ENCODE measurements around the gene POLR2L. TPM values are rescaled to one million over a fixed set of nuclear protein-coding genes. Genes with fewer than 3 reads are reported as not detected.

Gene POLR2L
- total RNA-seq, 1 donor from 2014 or later, result 78.7 TPM

- Mint-ChIP-seq H3K27ac (no peak overlapping the region), H3K4me3 (no peak overlapping the region), H3K9me3 (no peaks in the 10 kb centered on the region), H3K27me3 (ENCODE audit: low read depth) (peaks cover 4% of the 10 kb centered on the region), H3K36me3 (peaks cover 3% of the 10 kb centered on the region), H3K4me1 (peaks cover 11% of the 10 kb centered on the region)
- DNase-seq (ENCODE audit: low spot score in 2 of 2, unreplicated experiment in 2 of 2), result no peak
- no peak for TF ChIP-seq CTCF (IDR thresholded peaks at IDR 0.05; ENCODE audit: unreplicated experiment)
These were observed 49.5 kb downstream of the POLR2L start for GRCh38 chr11:792873-793272.

GRCh38 chr11:792535-792821 is 49.9 kb downstream of the POLR2L start:
- peaks cover 11% of the 10 kb centered on the region for H3K4me1 Mint-ChIP-seq
- no peak for TF ChIP-seq CTCF (IDR thresholded peaks at IDR 0.05; ENCODE audit: unreplicated experiment)
- H3K4me3 Mint-ChIP-seq, result no peak overlapping the region
- H3K27me3 Mint-ChIP-seq (ENCODE audit: low read depth), result peaks cover 4% of the 10 kb centered on the region
- H3K27ac Mint-ChIP-seq, result no peak overlapping the region
- no peaks in the 10 kb centered on the region for H3K9me3 Mint-ChIP-seq
- H3K36me3 Mint-ChIP-seq, result peaks cover 3% of the 10 kb centered on the region
- DNase-seq (ENCODE audit: low spot score in 2 of 2, unreplicated experiment in 2 of 2), result no peak

GRCh38 chr11:791658-792534 is 50.4 kb downstream of the POLR2L start:
- H3K9me3 Mint-ChIP-seq, result no peaks in the 10 kb centered on the region
- H3K27ac Mint-ChIP-seq, result no peak overlapping the region
- peaks cover 10% of the 10 kb centered on the region for H3K4me1 Mint-ChIP-seq
- TF ChIP-seq CTCF (IDR thresholded peaks at IDR 0.05; ENCODE audit: unreplicated experiment), result no peak
- H3K36me3 Mint-ChIP-seq, result peaks cover 3% of the 10 kb centered on the region
- H3K4me3 Mint-ChIP-seq, result no peak overlapping the region
- no peak for DNase-seq (ENCODE audit: low spot score in 2 of 2, unreplicated experiment in 2 of 2)
- peaks cover 4% of the 10 kb centered on the region for H3K27me3 Mint-ChIP-seq (ENCODE audit: low read depth)

- Mint-ChIP-seq H3K36me3 (peaks cover 3% of the 10 kb centered on the region), H3K27me3 (ENCODE audit: low read depth) (peaks cover 4% of the 10 kb centered on the region), H3K27ac (no peak overlapping the region), H3K9me3 (no peaks in the 10 kb centered on the region), H3K4me3 (no peak overlapping the region), H3K4me1 (peaks cover 1% of the 10 kb centered on the region)
- DNase-seq (ENCODE audit: low spot score in 2 of 2, unreplicated experiment in 2 of 2), result no peak
- no peak for TF ChIP-seq CTCF (IDR thresholded peaks at IDR 0.05; ENCODE audit: unreplicated experiment)
These were observed 51.4 kb downstream of the POLR2L start for GRCh38 chr11:790721-791564.

- Mint-ChIP-seq H3K27ac (no peak within 1 kb of the TSS), H3K27me3 (ENCODE audit: low read depth) (peaks cover 4% of the 10 kb centered on the region), H3K36me3 (peaks cover 3% of the 10 kb centered on the region), H3K4me1 (no peaks in the 10 kb centered on the region), H3K9me3 (no peaks in the 10 kb centered on the region), H3K4me3 (no peak within 1 kb of the TSS)
- DNase-seq (ENCODE audit: low spot score in 2 of 2, unreplicated experiment in 2 of 2), result no peak
- TF ChIP-seq CTCF (IDR thresholded peaks at IDR 0.05; ENCODE audit: unreplicated experiment), result no peak
These were observed 52.4 kb downstream of the POLR2L start, which contains the start of gene CEND1 for GRCh38 chr11:789943-790342. CEND1 (minus strand) TSS chr11:790090; CDS start chr11:788576, 1,514 bp downstream.

Other genes starting within 250 kb of the POLR2L start
- 20.8 to 24.5 TPM (median 21.9 TPM) in 3 replicates for gene IRF7, start 226.6 kb downstream of the POLR2L start, total RNA-seq
- gene CDHR5, start 217.6 kb downstream of the POLR2L start, total RNA-seq, result 0.27 to 0.58 TPM (median 0.34 TPM) in 3 replicates
- gene SCT, start 215.3 kb downstream of the POLR2L start, total RNA-seq, result 1.2 to 1.7 TPM (median 1.3 TPM) in 3 replicates
- 2.1 to 3.1 TPM (median 2.5 TPM) in 3 replicates for gene DRD4, start 205.3 kb downstream of the POLR2L start, total RNA-seq
- gene DEAF1, start 147.3 kb downstream of the POLR2L start, total RNA-seq, result 59.6 to 64.9 TPM (median 64.0 TPM) in 3 replicates
- gene TMEM80, start 146.7 kb downstream of the POLR2L start, total RNA-seq, result 25.7 to 30.7 TPM (median 28.7 TPM) in 3 replicates
- gene EPS8L2, start 136.3 kb downstream of the POLR2L start, total RNA-seq, result 105 to 112 TPM (median 111 TPM) in 3 replicates
- gene TALDO1, start 95.1 kb downstream of the POLR2L start, total RNA-seq, result 86.9 to 97.5 TPM (median 89.7 TPM) in 3 replicates
- 81.1 to 91.2 TPM (median 83.9 TPM) in 3 replicates for gene GATD1, start 65.0 kb downstream of the POLR2L start, total RNA-seq
- not detected in 3 replicates for gene CEND1, start 52.4 kb downstream of the POLR2L start, total RNA-seq
- gene SLC25A22, start 44.2 kb downstream of the POLR2L start, total RNA-seq, result 34.3 to 37.2 TPM (median 35.7 TPM) in 3 replicates
- gene PIDD1, start 37.3 kb downstream of the POLR2L start, total RNA-seq, result 40.1 to 43.7 TPM (median 43.1 TPM) in 3 replicates
- 1,651 to 1,738 TPM (median 1,657 TPM) in 3 replicates for gene RPLP2, start 32.6 kb downstream of the POLR2L start, total RNA-seq
- gene PNPLA2, start 23.6 kb downstream of the POLR2L start, total RNA-seq, result 41.3 to 50.9 TPM (median 50.0 TPM) in 3 replicates
- 9.9 to 10.6 TPM (median 10.0 TPM) in 3 replicates for gene CRACR2B, start 14.6 kb downstream of the POLR2L start, total RNA-seq
- 125 to 142 TPM (median 140 TPM) in 3 replicates for gene CD151, start 9.6 kb downstream of the POLR2L start, total RNA-seq
- gene TSPAN4, start 323 bp upstream of the POLR2L start, total RNA-seq, result 94.1 to 98.8 TPM (median 96.6 TPM) in 3 replicates
- 88.3 to 95.9 TPM (median 95.4 TPM) in 3 replicates for gene CHID1, start 68.3 kb upstream of the POLR2L start, total RNA-seq
- gene AP2A2, start 83.3 kb upstream of the POLR2L start, total RNA-seq, result 74.9 to 89.1 TPM (median 86.6 TPM) in 3 replicates
- gene MUC6, start 194.2 kb upstream of the POLR2L start, total RNA-seq, result not detected in 3 replicates
- gene MUC2, start 232.3 kb upstream of the POLR2L start, total RNA-seq, result 0.02 to 0.07 TPM (median 0.04 TPM) in 3 replicates

Measured in mesothelial cell of epicardium (in vitro differentiated cells).